ENCODE measurements around the gene TMUB1.

DNA sequence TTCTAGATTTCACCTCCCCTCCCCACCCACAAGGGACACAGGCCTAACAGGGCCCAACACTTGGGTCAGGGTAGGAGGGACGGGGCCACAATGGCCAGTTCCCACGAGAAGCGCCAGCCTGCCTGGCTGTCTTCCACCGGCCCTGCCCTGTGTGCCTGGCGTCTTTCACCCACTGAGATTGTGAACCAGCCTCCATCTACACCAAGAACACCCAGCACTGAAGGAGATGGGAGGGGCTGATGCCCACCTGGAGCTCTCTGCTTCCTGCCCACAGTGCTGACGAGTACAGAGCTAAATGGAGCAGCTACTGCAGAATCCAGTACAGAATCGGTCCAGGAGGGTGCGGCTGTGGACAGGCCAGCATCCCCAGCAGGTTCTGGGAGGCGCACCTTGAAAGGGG, 37.3 kb downstream of the TMUB1 start:
- TF ChIP-seq CTCF (IDR thresholded peaks at IDR 0.05; ENCODE audit: low read depth, low read length) = no peak
- no peak for TF ChIP-seq EZH2phosphoT487 (IDR thresholded peaks at IDR 0.05; ENCODE audit: low read depth)

Data from OCI-LY3 (cell line).